Transverse colon (tissue), 3 donors: ENCODE data around the gene LEO1.

Experiments
- POLR2A ChIP-seq: fragments of 450-650 bp; IDR thresholded peaks from one replicate; pipeline ENCODE4 v1.6.1; 2016; ENCODE audit warnings: antibody characterized with exemption, mild to moderate bottlenecking, moderate library complexity
- TF ChIP-seq, protein P1 (sequence below), 5 experiments: fragments of 200-600 bp in 3 of 5; fragments of 450-650 bp in 2 of 5; sonication (generic) in 3 of 5; IDR thresholded peaks; 1 replicate in 2 of 5; 2 replicates in 3 of 5; pipeline ENCODE4 v1.5.1; 2016 to 2017; ENCODE audit warnings: antibody characterized with exemption in 5 of 5, inconsistent platforms in 3 of 5, mild to moderate bottlenecking in 2 of 5, moderate library complexity in 1 of 5

DNA sequence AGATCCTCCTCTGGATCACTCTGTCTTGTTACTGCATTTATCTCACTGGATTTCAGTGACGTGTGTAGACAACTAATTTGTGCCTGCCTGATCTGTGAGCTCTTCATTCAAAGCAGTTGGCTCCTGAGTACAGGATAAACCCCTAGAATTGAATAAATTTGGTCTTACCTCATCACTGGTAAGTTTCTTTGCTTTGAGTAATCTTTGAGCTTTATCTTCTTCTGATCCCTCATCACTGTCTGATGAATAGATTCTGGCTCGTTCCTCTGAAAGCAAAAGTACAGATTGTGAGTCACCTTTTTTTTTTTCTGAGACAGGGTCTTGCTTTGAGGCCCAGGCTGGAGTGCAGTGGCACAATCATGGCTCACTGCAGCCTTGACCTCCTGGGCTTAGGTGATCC, 24.5 kb downstream of the LEO1 start:
- TF ChIP-seq, protein P1, sequence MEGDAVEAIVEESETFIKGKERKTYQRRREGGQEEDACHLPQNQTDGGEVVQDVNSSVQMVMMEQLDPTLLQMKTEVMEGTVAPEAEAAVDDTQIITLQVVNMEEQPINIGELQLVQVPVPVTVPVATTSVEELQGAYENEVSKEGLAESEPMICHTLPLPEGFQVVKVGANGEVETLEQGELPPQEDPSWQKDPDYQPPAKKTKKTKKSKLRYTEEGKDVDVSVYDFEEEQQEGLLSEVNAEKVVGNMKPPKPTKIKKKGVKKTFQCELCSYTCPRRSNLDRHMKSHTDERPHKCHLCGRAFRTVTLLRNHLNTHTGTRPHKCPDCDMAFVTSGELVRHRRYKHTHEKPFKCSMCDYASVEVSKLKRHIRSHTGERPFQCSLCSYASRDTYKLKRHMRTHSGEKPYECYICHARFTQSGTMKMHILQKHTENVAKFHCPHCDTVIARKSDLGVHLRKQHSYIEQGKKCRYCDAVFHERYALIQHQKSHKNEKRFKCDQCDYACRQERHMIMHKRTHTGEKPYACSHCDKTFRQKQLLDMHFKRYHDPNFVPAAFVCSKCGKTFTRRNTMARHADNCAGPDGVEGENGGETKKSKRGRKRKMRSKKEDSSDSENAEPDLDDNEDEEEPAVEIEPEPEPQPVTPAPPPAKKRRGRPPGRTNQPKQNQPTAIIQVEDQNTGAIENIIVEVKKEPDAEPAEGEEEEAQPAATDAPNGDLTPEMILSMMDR (IDR thresholded peaks at IDR 0.05) = no peak
- no peak for TF ChIP-seq POLR2A
